ENCODE results near the gene ARHGEF37. TPM values are rescaled to one million over a fixed set of nuclear protein-coding genes. Genes with fewer than 3 reads are reported as not detected.
A peak's percentile ranks its signal among the peaks of the same experiment; 100 is the strongest.

Gene ARHGEF37
- polyA plus RNA-seq, 1 donor = 4.5 TPM

GRCh38 chr5:149549461-149550267 is 31.6 kb upstream of the ARHGEF37 start:
- peak; percentile 29 to 74 for DNase-seq
- H3K9me3 ChIP-seq (ENCODE audit: control insufficient read depth, low read depth, low read length) = no peaks in the 10 kb centered on the region
- 0% methylated on average over 1 of the region's 25 CpGs for WGBS (ENCODE audit: insufficient coverage, low lambda C conversion rate)

DNA sequence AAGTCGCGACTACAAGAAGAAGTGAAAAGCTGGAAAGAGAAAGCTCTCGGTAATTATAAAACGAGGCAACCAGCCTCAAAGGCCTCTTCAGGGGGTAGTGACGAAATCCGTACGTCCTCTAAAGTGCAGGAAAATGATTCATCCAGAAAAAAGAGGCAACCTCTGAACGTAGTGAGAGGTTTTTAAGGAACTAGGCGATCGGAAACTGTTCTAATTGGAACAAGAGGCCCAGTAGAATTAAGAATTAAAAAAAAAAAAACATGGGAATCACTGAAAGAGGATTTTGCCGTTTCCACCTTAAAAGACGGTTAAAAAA is 31.1 kb upstream of the ARHGEF37 start:
- Histone ChIP-seq H3K27me3 (ENCODE audit: control insufficient read depth, insufficient read depth, low read length) (no peaks in the 10 kb centered on the region), H3K36me3 (ENCODE audit: control insufficient read depth, insufficient read depth, low read length) (peaks cover 25% of the 10 kb centered on the region), H3K4me3 (ENCODE audit: low read length) (peak overlapping the region; percentile 99), H3K27ac (ENCODE audit: low read length) (peak overlapping the region; percentile 94), H3K4me1 (ENCODE audit: control insufficient read depth, insufficient read depth, low read length) (peaks cover 14% of the 10 kb centered on the region), H3K9me3 (ENCODE audit: control insufficient read depth, low read depth, low read length) (no peaks in the 10 kb centered on the region)
- no peak for DNase-seq
- 0% methylated on average over 5 of the region's 12 CpGs for WGBS (ENCODE audit: insufficient coverage, low lambda C conversion rate)

More at GRCh38 chr5:149549461-149550267, 31.6 kb upstream of the ARHGEF37 start:
- H3K27ac ChIP-seq (ENCODE audit: low read length) = peak overlapping the region; percentile 94
- peak overlapping the region; percentile 99 for H3K4me3 ChIP-seq (ENCODE audit: low read length)
- H3K27me3 ChIP-seq (ENCODE audit: control insufficient read depth, insufficient read depth, low read length) = no peaks in the 10 kb centered on the region
- peaks cover 30% of the 10 kb centered on the region for H3K36me3 ChIP-seq (ENCODE audit: control insufficient read depth, insufficient read depth, low read length)
- H3K4me1 ChIP-seq (ENCODE audit: control insufficient read depth, insufficient read depth, low read length) = peaks cover 14% of the 10 kb centered on the region

GRCh38 chr5:149550594-149551226 is 30.6 kb upstream of the ARHGEF37 start:
- H3K9me3 ChIP-seq (ENCODE audit: control insufficient read depth, low read depth, low read length) = no peaks in the 10 kb centered on the region
- peak overlapping the region; percentile 94 for H3K27ac ChIP-seq (ENCODE audit: low read length)
- peaks cover 14% of the 10 kb centered on the region for H3K4me1 ChIP-seq (ENCODE audit: control insufficient read depth, insufficient read depth, low read length)
- H3K36me3 ChIP-seq (ENCODE audit: control insufficient read depth, insufficient read depth, low read length) = peaks cover 22% of the 10 kb centered on the region
- WGBS (ENCODE audit: insufficient coverage, low lambda C conversion rate) = 8% methylated on average over 2 of the region's 40 CpGs
- H3K27me3 ChIP-seq (ENCODE audit: control insufficient read depth, insufficient read depth, low read length) = no peaks in the 10 kb centered on the region
- DNase-seq = no peak
- peak overlapping the region; percentile 99 for H3K4me3 ChIP-seq (ENCODE audit: low read length)

DNA sequence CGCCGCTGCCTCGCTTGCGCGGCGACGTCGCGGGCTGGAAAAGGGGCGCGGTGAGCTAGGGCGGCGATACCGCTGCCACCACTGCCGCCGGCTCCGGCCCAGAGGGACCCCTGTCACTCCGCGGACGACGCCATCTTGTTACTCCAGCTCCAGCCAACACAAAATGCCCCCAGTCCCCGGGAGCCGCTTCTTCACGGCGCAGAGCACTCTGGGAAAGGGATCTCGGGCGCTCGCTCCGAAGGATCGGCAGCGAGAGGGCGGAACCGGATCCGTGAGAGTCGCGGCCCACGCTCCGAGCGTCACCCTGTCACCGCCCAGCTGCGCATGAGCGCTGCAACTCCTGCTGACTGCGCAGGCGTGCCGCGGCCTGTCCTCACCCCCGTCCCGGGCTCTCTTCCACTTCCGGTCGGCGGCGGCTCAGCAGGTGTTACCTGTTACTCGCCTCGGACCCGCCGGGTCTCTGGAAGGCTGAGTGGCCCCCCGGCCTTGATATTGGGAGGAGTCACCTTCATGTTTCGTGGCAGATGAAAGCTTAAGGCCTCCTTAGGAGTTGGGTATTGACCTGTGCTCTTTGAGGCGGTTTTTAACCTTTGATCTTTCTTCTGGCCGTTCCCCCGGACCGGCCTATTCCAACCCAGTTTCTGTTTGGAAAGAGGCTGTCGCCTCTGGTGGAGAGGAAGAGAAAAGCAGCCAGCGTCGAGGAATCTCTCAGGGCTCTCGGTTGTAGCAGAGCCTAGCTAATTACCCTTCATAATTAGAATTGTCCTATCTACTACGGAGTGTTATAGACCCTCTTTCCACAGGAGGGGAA is 29.9 kb upstream of the ARHGEF37 start, which contains the start of gene CSNK1A1:
TSS of gene CSNK1A1 (minus strand) at position 213 of the 811 bp plus-strand sequence. CDS start 475 bp downstream, outside the sequence.
- Histone ChIP-seq H3K4me1 (ENCODE audit: control insufficient read depth, insufficient read depth, low read length) (peaks cover 12% of the 10 kb centered on the region), H3K4me3 (ENCODE audit: low read length) (peak within 1 kb of the TSS; percentile 99), H3K9me3 (ENCODE audit: control insufficient read depth, low read depth, low read length) (no peaks in the 10 kb centered on the region), H3K27ac (ENCODE audit: low read length) (peak within 1 kb of the TSS; percentile 94), H3K27me3 (ENCODE audit: control insufficient read depth, insufficient read depth, low read length) (no peaks in the 10 kb centered on the region), H3K36me3 (ENCODE audit: control insufficient read depth, insufficient read depth, low read length) (peaks cover 16% of the 10 kb centered on the region)
- peak; percentile 99 to 100 for DNase-seq
- WGBS (ENCODE audit: insufficient coverage, low lambda C conversion rate) = no CpG with 5 or more reads among the region's 67 CpGs

DNA sequence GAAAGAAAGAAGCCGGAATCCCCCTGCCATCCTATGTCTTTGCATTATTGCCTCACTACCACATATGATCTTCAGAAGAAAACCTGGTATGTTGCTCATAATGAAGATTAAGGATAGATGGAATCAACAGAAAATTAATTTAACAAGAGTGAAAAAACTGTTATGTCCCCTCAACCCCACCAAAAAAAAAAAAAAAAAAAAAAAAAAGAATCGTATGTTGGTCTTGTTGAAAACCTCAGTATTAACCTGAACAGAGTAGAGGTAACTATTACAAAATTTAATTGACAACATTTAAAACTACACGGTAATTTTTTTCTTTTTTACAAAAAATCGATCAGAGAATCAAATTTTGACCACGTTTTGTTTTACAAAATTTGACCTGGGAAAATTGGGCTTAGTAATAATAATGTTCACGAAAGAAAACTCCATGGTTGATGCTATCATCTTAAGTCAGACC is 29.2 kb upstream of the ARHGEF37 start:
- Histone ChIP-seq H3K9me3 (ENCODE audit: control insufficient read depth, low read depth, low read length) (no peaks in the 10 kb centered on the region), H3K4me3 (ENCODE audit: low read length) (peak overlapping the region; percentile 99), H3K4me1 (ENCODE audit: control insufficient read depth, insufficient read depth, low read length) (peaks cover 12% of the 10 kb centered on the region), H3K36me3 (ENCODE audit: control insufficient read depth, insufficient read depth, low read length) (peaks cover 12% of the 10 kb centered on the region), H3K27me3 (ENCODE audit: control insufficient read depth, insufficient read depth, low read length) (no peaks in the 10 kb centered on the region), H3K27ac (ENCODE audit: low read length) (peak overlapping the region; percentile 94)
- no peak for DNase-seq
- WGBS (ENCODE audit: insufficient coverage, low lambda C conversion rate) = 38% methylated on average over 4 of the region's 6 CpGs

- no peak overlapping the region for H3K27ac ChIP-seq (ENCODE audit: low read length)
- WGBS (ENCODE audit: insufficient coverage, low lambda C conversion rate) = 100% methylated on average over 5 of the region's 18 CpGs
Measured at GRCh38 chr5:149552553-149553160, 28.6 kb upstream of the ARHGEF37 start.

DNA sequence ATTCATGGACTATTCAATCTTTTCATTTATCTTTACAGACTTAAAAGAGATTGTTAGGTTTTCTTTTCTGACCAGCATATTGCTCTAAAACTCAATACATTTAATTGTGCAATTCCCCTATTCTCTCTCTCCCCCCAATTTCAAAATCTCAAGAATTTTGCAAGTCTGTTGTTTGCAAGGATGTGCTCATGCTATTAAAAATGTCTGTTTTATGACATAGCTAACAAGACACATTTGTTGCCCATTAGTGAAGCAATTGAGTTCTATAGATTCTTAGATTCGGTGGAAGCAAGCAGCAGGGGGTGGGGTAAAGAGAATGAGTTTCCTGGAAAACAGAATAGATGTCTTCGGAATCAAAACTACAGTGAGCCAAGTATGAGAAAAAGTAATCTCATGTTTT is 21.6 kb upstream of the ARHGEF37 start:
- 78% methylated on average over 1 of the region's 2 CpGs for WGBS (ENCODE audit: insufficient coverage, low lambda C conversion rate)
- H3K27ac ChIP-seq (ENCODE audit: low read length) = no peak overlapping the region

More at GRCh38 chr5:149552553-149553160, 28.6 kb upstream of the ARHGEF37 start:
- Histone ChIP-seq H3K27me3 (ENCODE audit: control insufficient read depth, insufficient read depth, low read length) (no peaks in the 10 kb centered on the region), H3K4me1 (ENCODE audit: control insufficient read depth, insufficient read depth, low read length) (peaks cover 7% of the 10 kb centered on the region), H3K9me3 (ENCODE audit: control insufficient read depth, low read depth, low read length) (no peaks in the 10 kb centered on the region), H3K4me3 (ENCODE audit: low read length) (no peak overlapping the region), H3K36me3 (ENCODE audit: control insufficient read depth, insufficient read depth, low read length) (peaks cover 11% of the 10 kb centered on the region)
- no peak for DNase-seq

DNA sequence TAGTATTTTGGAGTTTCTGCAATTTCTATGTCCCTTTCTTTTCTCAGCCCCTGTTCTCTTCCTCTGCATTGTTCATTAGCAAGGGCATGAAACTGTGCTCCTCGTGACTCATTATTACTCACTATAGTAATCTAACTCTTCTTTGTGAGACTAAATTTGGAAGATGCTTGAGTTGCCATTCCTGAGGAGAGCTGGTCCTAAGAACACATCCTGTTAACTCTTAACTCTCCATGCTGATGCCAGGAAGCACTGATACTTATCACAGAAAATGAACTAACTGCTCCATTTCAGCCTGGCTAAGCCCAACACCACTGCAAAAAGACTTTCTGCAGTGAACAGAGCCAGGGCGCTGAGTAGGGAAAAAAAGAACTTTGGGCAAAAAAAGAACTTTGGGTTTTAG is 19.4 kb upstream of the ARHGEF37 start:
- H3K27ac ChIP-seq (ENCODE audit: low read length) = peak overlapping the region; percentile 44
- no peaks in the 10 kb centered on the region for H3K27me3 ChIP-seq (ENCODE audit: control insufficient read depth, insufficient read depth, low read length)
- WGBS (ENCODE audit: insufficient coverage, low lambda C conversion rate) = 88% methylated on average over 1 of the region's 2 CpGs
- H3K4me3 ChIP-seq (ENCODE audit: low read length) = no peak overlapping the region
- H3K4me1 ChIP-seq (ENCODE audit: control insufficient read depth, insufficient read depth, low read length) = peaks cover 8% of the 10 kb centered on the region
- H3K36me3 ChIP-seq (ENCODE audit: control insufficient read depth, insufficient read depth, low read length) = no peaks in the 10 kb centered on the region
- H3K9me3 ChIP-seq (ENCODE audit: control insufficient read depth, low read depth, low read length) = no peaks in the 10 kb centered on the region
- peak in 1 of 2 donors; percentile 31 for DNase-seq

More for the DNA sequence above, 21.6 kb upstream of the ARHGEF37 start:
- Histone ChIP-seq H3K27me3 (ENCODE audit: control insufficient read depth, insufficient read depth, low read length) (no peaks in the 10 kb centered on the region), H3K9me3 (ENCODE audit: control insufficient read depth, low read depth, low read length) (no peaks in the 10 kb centered on the region), H3K4me1 (ENCODE audit: control insufficient read depth, insufficient read depth, low read length) (peaks cover 8% of the 10 kb centered on the region), H3K36me3 (ENCODE audit: control insufficient read depth, insufficient read depth, low read length) (no peaks in the 10 kb centered on the region), H3K4me3 (ENCODE audit: low read length) (no peak overlapping the region)
- no peak for DNase-seq

DNA sequence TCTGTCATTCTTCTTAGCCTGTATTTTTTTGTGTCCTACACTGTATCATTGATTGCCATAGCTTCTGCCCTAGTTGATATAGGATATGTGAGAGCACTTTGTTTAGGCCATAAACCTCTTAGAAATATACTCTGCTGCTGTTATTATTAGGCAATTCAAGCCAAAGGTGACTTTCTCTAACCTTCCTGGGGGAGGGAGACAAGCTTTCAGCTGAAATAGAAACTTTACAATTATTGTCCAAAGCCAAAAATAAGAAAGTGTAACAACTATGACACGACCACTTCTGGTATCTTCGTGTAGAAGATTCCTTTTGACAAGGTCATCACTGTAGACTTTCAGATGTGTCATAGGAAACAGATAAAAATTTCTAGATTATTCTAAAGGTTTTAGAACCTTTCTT is 17.8 kb upstream of the ARHGEF37 start:
- DNase-seq = peak; percentile 32 to 79
- WGBS (ENCODE audit: insufficient coverage, low lambda C conversion rate) = 24% methylated on average over 2 of the region's 2 CpGs
- Histone ChIP-seq H3K9me3 (ENCODE audit: control insufficient read depth, low read depth, low read length) (no peaks in the 10 kb centered on the region), H3K36me3 (ENCODE audit: control insufficient read depth, insufficient read depth, low read length) (no peaks in the 10 kb centered on the region), H3K4me1 (ENCODE audit: control insufficient read depth, insufficient read depth, low read length) (peaks cover 8% of the 10 kb centered on the region), H3K27ac (ENCODE audit: low read length) (peak overlapping the region; percentile 53), H3K4me3 (ENCODE audit: low read length) (no peak overlapping the region), H3K27me3 (ENCODE audit: control insufficient read depth, insufficient read depth, low read length) (no peaks in the 10 kb centered on the region)

Measured in large intestine (tissue), 3 donors.